ENCODE measurements around the gene RAD51B.

RAD51B gene

GRCh38 chr14:68702578-68702977 is 883.0 kb downstream of the RAD51B start:
- DNase-seq: no peak

- DNase-seq: no peak
These were observed 883.5 kb downstream of the RAD51B start for GRCh38 chr14:68703093-68703492.

GRCh38 chr14:68704736-68705720 is 885.4 kb downstream of the RAD51B start:
- DNase-seq: no peak

- no peak for DNase-seq
These were observed 886.2 kb downstream of the RAD51B start for GRCh38 chr14:68705741-68706283.

- no peak for DNase-seq
These were observed 887.9 kb downstream of the RAD51B start for GRCh38 chr14:68707482-68707881.

- DNase-seq: no peak
These were observed 888.8 kb downstream of the RAD51B start for GRCh38 chr14:68708343-68708742.

GRCh38 chr14:68709007-68709406 is 889.4 kb downstream of the RAD51B start:
- DNase-seq: no peak

- DNase-seq: no peak
These were observed 891.2 kb downstream of the RAD51B start for GRCh38 chr14:68710776-68711175.

GRCh38 chr14:68711561-68712309 is 892.2 kb downstream of the RAD51B start:
- peak; percentile 35 for DNase-seq

- DNase-seq: no peak
These were observed 893.3 kb downstream of the RAD51B start for GRCh38 chr14:68712703-68713370.

GRCh38 chr14:68713782-68714181 is 894.2 kb downstream of the RAD51B start:
- DNase-seq: no peak

GRCh38 chr14:68714991-68715924 is 895.7 kb downstream of the RAD51B start:
- no peak for DNase-seq

- DNase-seq: no peak
These were observed 897.1 kb downstream of the RAD51B start for GRCh38 chr14:68716698-68717097.

- DNase-seq: peak; percentile 16
These were observed 898.7 kb downstream of the RAD51B start for GRCh38 chr14:68718023-68718990.

GRCh38 chr14:68719634-68720384 is 900.2 kb downstream of the RAD51B start:
- peak; percentile 53 for DNase-seq

GRCh38 chr14:68722186-68722585 is 902.6 kb downstream of the RAD51B start:
- DNase-seq: no peak

- DNase-seq: no peak
These were observed 903.5 kb downstream of the RAD51B start for GRCh38 chr14:68722968-68723566.

- DNase-seq: no peak
These were observed 904.3 kb downstream of the RAD51B start for GRCh38 chr14:68723808-68724268.

GRCh38 chr14:68724914-68725313 is 905.3 kb downstream of the RAD51B start:
- DNase-seq: no peak
